NCI-H187 (cell line): ENCODE results near the gene C20orf204.
"Not testable (repeated sequence)": the region's sequence is repeated elsewhere in the genome, so short reads cannot be mapped to it uniquely, and the experiment has no call there.

ENCODE experiments used
- DNase-seq, 2 experiments: peaks; one replicate each; lab custom pipeline; 2025; lab: John Stamatoyannopoulos, UW

The C20orf204 gene

GRCh38 chr20:64035933-64036345 is at the start of gene C20orf204:
Gene C20orf204 (plus strand): TSS chr20:64036182. CDS start chr20:64036324, 142 bp downstream.
- no peak for DNase-seq

- DNase-seq, result no peak
These were observed 35.1 kb upstream of the C20orf204 start for GRCh38 chr20:64000906-64001305.

GRCh38 chr20:64001607-64002011 is 34.4 kb upstream of the C20orf204 start:
- DNase-seq, result no peak

GRCh38 chr20:64003960-64004725 is 31.8 kb upstream of the C20orf204 start:
- DNase-seq, result peak; percentile 78

GRCh38 chr20:64005394-64005793 is 30.6 kb upstream of the C20orf204 start:
- DNase-seq, result no peak

- no peak for DNase-seq
These were observed 29.5 kb upstream of the C20orf204 start for GRCh38 chr20:64006490-64006889.

GRCh38 chr20:64006902-64007301 is 29.1 kb upstream of the C20orf204 start:
- no peak for DNase-seq

DNA sequence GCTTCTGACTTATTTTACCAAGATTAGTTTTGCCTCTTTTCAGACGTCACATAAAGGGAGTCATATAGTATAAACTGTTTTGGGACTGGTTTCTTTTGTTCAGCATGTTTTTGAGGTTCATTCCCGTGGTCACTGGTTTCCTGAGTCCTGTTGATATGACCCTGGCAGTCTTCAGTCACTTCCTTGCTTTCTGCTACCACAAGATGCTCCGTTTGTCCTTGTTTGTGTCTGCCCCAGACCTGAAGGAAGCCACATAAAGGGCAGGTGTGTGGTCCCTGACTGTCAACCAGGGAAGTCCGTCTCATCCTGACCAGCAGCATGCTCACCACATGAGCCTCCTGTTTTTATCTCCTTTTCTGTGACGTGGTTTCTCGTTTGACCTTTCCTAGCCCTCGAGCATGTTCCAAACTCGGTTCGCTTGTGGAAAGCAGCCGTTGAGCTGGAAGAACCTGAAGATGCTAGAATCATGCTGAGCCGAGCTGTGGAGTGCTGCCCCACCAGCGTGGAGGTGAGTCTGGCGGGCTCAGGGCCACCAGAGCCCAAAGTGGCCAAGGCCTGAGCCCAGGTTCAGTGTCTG is 26.1 kb upstream of the C20orf204 start:
- no peak for DNase-seq

DNA sequence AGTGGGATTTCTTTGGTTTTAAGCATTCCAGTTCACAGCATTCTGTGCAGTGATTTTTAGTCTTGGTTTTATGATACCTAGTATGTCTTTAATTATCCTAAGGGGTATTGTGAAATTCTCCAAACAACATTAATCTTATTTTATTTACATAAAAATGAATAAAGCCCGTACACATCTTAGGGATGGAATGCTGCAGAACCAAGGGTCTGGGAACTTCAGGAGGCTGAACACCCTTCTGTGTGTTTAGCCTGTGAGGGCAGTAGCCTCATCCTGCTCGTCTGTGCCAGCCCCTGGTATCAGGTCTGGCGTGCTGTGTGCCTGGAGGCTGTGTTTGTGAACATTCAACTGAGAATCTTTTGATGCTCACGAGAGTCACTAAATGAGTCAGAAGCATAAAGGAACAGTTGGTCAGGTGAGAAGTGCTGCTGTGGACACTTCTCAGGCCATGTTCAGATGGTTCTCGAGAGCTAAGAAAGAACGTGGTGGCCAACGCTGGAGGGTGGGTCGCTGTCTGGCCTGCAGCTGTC is 25.2 kb upstream of the C20orf204 start:
- DNase-seq, result no peak

GRCh38 chr20:64011366-64011779 is 24.6 kb upstream of the C20orf204 start:
- no peak for DNase-seq

- DNase-seq, result not testable (repeated sequence)
These were observed 23.4 kb upstream of the C20orf204 start for GRCh38 chr20:64012385-64013154.

GRCh38 chr20:64015635-64016034 is 20.3 kb upstream of the C20orf204 start:
- DNase-seq, result no peak

GRCh38 chr20:64021124-64021975 is 14.6 kb upstream of the C20orf204 start:
- no peak for DNase-seq

- no peak for DNase-seq
These were observed 13.2 kb upstream of the C20orf204 start for GRCh38 chr20:64022671-64023360.

DNA sequence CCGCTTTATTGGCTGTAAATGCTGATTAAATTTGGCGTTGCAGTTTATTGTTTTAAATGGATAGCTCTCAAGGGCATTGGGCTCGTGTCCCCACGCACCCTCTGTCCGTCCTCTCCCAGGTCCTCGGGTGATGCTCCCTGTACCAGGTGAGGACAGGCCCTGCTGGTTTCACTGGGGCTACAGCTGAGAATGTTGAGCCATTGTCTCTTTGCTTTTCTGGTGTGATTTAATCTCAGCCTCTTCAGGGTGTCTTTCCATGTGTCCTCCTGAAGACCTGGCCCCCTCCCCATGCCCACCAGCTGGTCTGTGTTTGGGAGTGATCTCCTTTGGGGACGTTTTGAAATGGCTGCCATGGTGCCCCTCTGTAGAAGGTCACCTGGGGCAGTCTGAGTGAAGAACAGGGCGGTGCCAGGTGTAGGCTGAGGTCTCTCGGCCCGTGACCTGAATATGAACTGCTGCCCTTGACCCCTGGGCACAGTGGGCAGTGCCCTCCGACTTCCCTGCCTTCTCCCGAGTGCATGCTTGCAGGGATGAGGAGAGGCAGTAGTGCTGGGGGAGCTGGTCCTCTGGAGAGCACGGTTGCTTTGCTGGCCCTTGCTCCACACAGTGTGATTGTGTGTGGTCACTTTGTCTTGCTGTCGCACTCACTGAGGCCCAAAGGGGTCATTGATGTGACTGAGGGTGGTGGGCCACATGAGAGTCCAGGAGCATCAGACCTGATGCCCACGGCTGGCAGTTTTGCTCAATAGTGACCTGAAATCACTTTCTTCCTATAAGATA is 12.4 kb upstream of the C20orf204 start:
- DNase-seq, result no peak

GRCh38 chr20:64024141-64024990 is 11.6 kb upstream of the C20orf204 start:
- DNase-seq, result no peak

- no peak for DNase-seq
These were observed 10.7 kb upstream of the C20orf204 start for GRCh38 chr20:64025101-64025825.

GRCh38 chr20:64025826-64026412 is 10.1 kb upstream of the C20orf204 start:
- DNase-seq, result no peak
